NT2/D1 (cell line): Measurements from ENCODE around the gene APOLD1.
"Not testable (repeated sequence)": the region's sequence is repeated elsewhere in the genome, so short reads cannot be mapped to it uniquely, and the experiment has no call there.

ENCODE experiments used
- DNase-seq: peaks from one replicate; pipeline ENCODE4 v3.0.0-alpha.2; 2011; ENCODE audit warnings: low read depth, low spot score
- H3K27me3 ChIP-seq: 2 replicates; pipeline ENCODE4 v1.6.0; 2011; ENCODE audit warnings: mild to moderate bottlenecking; ENCODE audit not compliant: insufficient read length, insufficient read depth
- H3K36me3 ChIP-seq: 2 replicates; pipeline ENCODE4 v1.6.1; 2011; ENCODE audit warnings: mild to moderate bottlenecking, low read length, mixed read lengths; ENCODE audit not compliant: insufficient read depth, insufficient read length
- H3K4me1 ChIP-seq: 2 replicates; pipeline ENCODE4 v1.5.1; 2011; ENCODE audit not compliant: insufficient read depth, insufficient read length
- H3K4me3 ChIP-seq: 2 replicates; pipeline ENCODE4 v1.5.1; 2011; ENCODE audit warnings: low read depth; ENCODE audit not compliant: insufficient read length
- H3K9ac ChIP-seq: 2 replicates; pipeline ENCODE4 v1.6.0; 2011; ENCODE audit warnings: low read depth; ENCODE audit not compliant: insufficient read length
- H3K9me3 ChIP-seq: 2 replicates; pipeline ENCODE4 v1.5.1; 2011; ENCODE audit warnings: mild to moderate bottlenecking, low read length; ENCODE audit not compliant: insufficient read depth
- SUZ12 ChIP-seq: IDR thresholded peaks from 2 replicates; pipeline ENCODE4 v1.6.1; 2011; ENCODE audit not compliant: insufficient read length, insufficient read depth; ENCODE audit errors: extremely low read depth
- YY1 ChIP-seq: IDR thresholded peaks from 2 replicates; pipeline ENCODE4 v1.6.1; 2011; ENCODE audit not compliant: insufficient read length, insufficient read depth
- ZNF274 ChIP-seq: IDR thresholded peaks from 2 replicates; pipeline ENCODE4 v1.6.1; 2011; ENCODE audit warnings: mild to moderate bottlenecking, low read depth, low read length

The APOLD1 gene, protein sequence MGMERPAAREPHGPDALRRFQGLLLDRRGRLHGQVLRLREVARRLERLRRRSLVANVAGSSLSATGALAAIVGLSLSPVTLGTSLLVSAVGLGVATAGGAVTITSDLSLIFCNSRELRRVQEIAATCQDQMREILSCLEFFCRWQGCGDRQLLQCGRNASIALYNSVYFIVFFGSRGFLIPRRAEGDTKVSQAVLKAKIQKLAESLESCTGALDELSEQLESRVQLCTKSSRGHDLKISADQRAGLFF

DNA sequence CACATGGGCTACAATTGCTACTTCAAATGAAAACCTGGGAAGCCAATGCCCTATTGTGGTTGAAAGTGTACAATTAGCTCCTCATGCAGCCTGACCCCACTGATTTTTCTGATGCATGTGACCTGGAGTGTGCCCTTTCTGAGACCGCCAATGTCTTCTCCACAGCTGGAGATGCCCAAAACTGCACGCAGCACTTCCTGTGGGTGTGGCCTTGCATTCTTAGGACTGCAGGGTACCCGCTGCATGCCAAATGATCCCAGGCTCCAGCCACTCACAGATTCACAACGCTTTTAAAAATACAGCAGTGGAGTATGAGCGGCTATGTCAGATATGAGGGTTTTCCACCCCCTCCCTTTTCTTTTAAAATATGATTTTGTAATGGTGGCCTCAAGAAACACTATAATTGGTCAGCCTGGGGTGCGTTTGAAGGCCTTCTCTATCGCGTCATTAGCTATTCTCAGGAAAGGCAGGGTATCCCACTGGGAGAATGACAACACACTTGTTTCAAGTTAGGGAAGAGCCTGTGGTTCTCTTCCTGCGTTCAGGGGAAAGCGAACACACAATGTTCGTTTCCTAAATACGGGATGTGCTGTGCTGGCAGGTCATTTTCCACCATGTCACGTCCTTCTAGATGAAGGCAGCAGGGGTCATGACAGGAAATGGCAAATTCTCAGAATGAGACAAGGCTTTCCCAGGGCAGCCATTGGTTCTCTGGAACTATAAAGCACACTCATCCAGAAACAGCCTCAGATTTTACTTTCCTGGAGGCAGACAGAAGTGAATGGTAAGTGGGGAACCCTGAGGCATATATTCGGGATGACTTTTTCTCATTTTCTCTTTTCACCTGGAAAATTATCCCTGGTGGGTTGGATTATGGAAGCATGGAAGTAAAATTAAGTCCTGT, at the start of gene APOLD1:
Gene APOLD1 (plus strand): TSS at position 749 of the 904 bp plus-strand sequence. CDS start 33 bp downstream, at position 782.
- Histone ChIP-seq H3K36me3 (no peaks in the 10 kb centered on the region), H3K4me1 (no peaks in the 10 kb centered on the region), H3K27me3 (peaks cover 33% of the 10 kb centered on the region), H3K4me3 (no peak within 1 kb of the TSS), H3K9me3 (peaks cover 5% of the 10 kb centered on the region; the same call in 1 of the 2 replicates), H3K9ac (no peak within 1 kb of the TSS)
- TF ChIP-seq SUZ12 = no peak
- no peak for TF ChIP-seq YY1
- TF ChIP-seq ZNF274 = no peak
- no peak for DNase-seq

DNA sequence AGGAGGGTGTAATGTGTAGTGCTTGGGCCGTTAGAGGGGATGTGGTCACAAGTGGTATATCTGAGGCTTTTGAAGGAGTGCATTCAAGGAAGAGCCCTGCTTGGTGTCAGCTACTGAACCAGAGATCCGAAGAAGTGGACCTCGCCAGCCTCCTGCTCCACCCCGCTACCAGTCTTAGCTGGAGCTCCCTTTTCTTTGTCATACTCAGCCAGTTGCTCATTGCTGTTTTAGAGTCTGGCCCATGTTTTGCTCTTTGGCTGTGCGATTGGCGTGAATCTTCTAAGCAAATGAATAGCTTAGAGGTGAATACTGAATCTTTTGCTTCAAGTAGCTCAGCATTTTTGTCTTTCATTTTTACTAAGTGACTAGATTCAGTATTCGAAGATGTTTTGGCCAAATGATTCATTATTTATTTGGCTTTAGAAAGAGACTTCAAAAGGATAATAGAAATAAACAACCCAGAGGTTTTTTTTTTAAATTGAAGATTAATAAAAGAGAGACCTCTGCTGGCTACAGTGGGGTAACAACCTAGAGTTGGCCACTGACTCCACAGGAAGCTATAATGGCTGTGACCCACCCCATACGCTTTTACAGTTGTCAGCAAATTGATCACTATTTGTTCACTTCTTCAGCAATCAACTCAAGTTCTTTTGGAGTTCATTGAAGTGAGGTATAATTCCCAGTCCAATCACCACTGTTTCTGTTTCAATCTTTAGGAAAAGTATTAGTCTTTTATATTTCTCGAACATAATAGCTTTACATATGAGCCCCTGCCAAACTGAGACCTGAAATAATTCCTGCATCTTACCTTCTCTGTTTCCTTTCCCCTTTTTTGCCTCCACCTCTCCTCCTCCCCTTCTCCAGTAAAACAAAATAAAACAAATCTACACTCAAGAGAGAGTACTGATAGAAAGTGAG, 48.4 kb upstream of the APOLD1 start:
- DNase-seq = no peak
- Histone ChIP-seq H3K4me3 (no peak overlapping the region), H3K4me1 (no peaks in the 10 kb centered on the region), H3K27me3 (no peaks in the 10 kb centered on the region), H3K9me3 (peaks cover 19% of the 10 kb centered on the region; the same call in 1 of the 2 replicates), H3K36me3 (no peaks in the 10 kb centered on the region), H3K9ac (no peak overlapping the region)
- TF ChIP-seq SUZ12 (no peak), ZNF274 (no peak), YY1 (no peak)

DNA sequence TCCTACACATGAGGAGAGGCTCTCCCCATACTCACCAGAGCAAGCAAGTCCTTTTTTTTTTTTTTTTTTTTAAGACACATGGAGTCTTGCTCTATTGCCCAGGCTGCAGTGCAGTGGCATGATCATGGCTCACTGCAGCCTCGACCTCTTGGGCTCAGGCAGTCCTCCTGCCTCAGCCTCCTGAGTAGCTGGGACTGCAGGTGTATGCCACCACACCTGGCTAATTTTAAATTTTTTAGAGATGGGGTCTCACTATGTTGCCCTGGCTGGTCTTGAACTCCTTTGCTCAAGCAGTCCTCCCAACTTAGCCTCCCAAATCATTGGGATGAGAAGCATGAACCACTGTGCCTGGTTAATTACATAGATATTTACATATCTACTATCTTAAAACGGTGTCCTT, 47.3 kb upstream of the APOLD1 start:
- not testable (repeated sequence) for H3K36me3 ChIP-seq, H3K9ac ChIP-seq, DNase-seq

DNA sequence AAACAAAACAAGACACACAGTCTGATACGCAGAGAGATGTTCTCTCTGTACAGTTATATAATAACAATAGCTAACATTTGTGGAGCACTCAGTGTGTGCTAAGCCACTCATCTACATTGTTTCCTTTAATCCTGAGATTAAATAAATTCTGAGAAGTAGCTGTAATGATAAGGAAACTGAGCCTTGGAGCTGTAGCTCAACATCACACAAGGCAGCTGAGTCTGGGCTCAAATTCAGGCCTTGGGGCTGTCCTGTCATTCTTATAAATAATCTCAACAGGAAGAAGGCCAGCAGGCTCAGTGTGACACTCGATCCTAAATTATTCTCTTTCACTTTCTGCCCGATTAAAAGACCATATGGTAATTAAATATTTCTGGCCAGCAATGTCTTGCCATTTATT, 43.8 kb upstream of the APOLD1 start:
- no peaks in the 10 kb centered on the region for H3K27me3 ChIP-seq
- no peak overlapping the region for H3K9ac ChIP-seq
- no peak overlapping the region for H3K4me3 ChIP-seq
- peaks cover 2% of the 10 kb centered on the region for H3K4me1 ChIP-seq
- H3K9me3 ChIP-seq = no peaks in the 10 kb centered on the region
- no peaks in the 10 kb centered on the region for H3K36me3 ChIP-seq
- no peak for DNase-seq
- no peak for TF ChIP-seq SUZ12
- TF ChIP-seq ZNF274 = no peak
- TF ChIP-seq YY1 = no peak

More for the DNA sequence above, 47.3 kb upstream of the APOLD1 start:
- H3K27me3 ChIP-seq, H3K4me3 ChIP-seq, H3K4me1 ChIP-seq: not testable (repeated sequence)
- peaks cover 19% of the 10 kb centered on the region; the same call in 1 of the 2 replicates for H3K9me3 ChIP-seq

DNA sequence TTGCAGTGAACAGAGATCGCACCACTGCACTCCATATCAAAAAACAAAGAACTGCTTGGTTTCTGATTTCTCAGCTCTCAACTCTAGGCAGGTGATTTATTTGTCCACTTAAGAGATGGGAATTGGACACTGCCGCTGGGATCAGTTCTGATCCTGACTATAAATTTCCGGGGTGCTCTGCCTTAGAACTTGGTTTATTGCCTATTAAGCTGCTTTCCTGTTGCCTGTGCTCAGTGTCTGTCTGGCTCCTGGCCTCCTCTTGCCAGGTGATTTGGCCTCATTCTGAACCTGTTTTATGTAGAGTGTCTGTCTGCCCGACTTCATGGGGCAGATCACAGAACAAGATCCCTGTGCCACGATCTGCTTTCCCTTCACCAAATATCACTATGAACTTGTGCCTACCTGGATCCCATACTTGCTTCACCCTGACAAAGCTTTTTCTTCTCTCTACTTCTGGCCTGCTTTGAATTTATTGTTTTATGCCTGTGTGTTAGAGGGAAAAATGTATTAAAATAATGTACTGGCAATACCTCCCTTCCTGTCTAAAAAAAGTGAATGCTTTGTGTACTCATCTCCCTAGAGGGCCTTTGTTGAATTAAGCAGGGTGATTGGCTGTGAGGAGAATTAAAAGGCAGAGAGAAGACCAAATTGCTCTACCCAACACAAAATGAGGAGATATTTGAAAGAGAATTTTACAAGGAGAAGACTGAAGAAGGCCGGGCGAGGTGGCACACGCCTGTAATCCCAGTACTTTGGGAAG, 40.7 kb upstream of the APOLD1 start:
- Histone ChIP-seq H3K27me3 (no peaks in the 10 kb centered on the region), H3K9me3 (no peaks in the 10 kb centered on the region; the same call in 1 of the 2 replicates), H3K36me3 (no peaks in the 10 kb centered on the region), H3K9ac (no peak overlapping the region), H3K4me1 (peaks cover 2% of the 10 kb centered on the region), H3K4me3 (no peak overlapping the region)
- no peak for DNase-seq
- TF ChIP-seq ZNF274 (no peak), YY1 (no peak), SUZ12 (no peak)

DNA sequence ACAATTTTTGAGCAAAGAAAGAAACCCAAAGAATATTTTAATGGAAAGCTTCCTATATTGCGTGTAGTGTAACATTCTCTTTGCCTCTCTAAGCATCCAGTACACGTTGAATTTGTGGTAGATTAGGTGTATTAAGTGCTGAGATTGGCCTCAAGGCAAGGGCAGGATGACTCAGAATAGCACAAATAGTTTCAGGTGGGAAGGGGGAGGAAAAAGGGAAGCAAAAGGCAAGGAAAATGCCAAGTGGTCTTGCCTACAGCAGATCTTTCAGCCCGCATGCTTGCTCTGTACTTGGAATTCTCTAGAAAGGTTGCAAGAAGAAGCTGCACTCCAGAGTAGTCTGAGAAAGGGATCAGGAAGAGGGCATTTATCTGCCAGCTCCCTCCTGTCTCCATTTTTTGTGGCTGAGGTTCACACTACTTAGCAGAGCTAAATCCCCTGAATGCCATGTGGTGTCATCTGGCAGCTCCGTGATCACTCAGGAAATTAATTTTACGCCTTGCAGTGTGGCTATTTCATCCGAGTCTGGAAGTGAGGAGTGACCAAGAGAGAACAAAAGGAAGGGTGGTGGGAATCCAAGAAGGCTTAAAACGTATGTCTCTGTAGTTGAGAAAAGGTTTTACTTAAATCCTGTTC, 39.8 kb upstream of the APOLD1 start:
- peaks cover 2% of the 10 kb centered on the region for H3K4me1 ChIP-seq
- H3K9ac ChIP-seq = no peak overlapping the region
- no peak for DNase-seq
- no peaks in the 10 kb centered on the region for H3K36me3 ChIP-seq
- no peak for TF ChIP-seq ZNF274
- no peak for TF ChIP-seq SUZ12
- TF ChIP-seq YY1 = no peak
- no peaks in the 10 kb centered on the region; the same call in 1 of the 2 replicates for H3K9me3 ChIP-seq
- no peaks in the 10 kb centered on the region for H3K27me3 ChIP-seq
- no peak overlapping the region for H3K4me3 ChIP-seq
